CD4-positive, alpha-beta memory T cell (primary cell): ENCODE data around the gene EPHB6. TPM values are rescaled to one million over a fixed set of nuclear protein-coding genes. Genes with fewer than 3 reads are reported as not detected.

Source experiments
- CTCF ChIA-PET: fragments of 350-600 bp; sonication (Branson Sonifier 250); formaldehyde crosslinking; loops from one replicate; lab custom pipeline; 2021; ENCODE audit warnings: inconsistent platforms; ENCODE audit not compliant: partially characterized antibody; lab: Charles Lee
- POLR2A ChIA-PET: fragments of 350-600 bp; sonication (Branson Sonifier 250); formaldehyde crosslinking; loops from one replicate; lab custom pipeline; 2021; ENCODE audit not compliant: partially characterized antibody; lab: Charles Lee
- DNase-seq, 5 donors: peaks; one replicate each; pipeline versions ENCODE4 v3.0.0 to v3.0.0-alpha.2; 2020 to 2022; ENCODE audit warnings: mixed read lengths in 1 of 5
- H3K27ac ChIP-seq: one replicate; pipeline ENCODE4 v1.7.0; 2013; ENCODE audit warnings: low read depth, low read length
- H3K27me3 ChIP-seq: 2 replicates; pipeline ENCODE4 v1.7.0; 2013; ENCODE audit warnings: mild to moderate bottlenecking, low read length, moderate library complexity; ENCODE audit not compliant: insufficient read depth
- H3K36me3 ChIP-seq: 2 replicates; pipeline ENCODE4 v1.7.0; 2013; ENCODE audit warnings: mild to moderate bottlenecking, low read length, moderate library complexity; ENCODE audit not compliant: insufficient read depth
- H3K4me1 ChIP-seq: 2 replicates; pipeline ENCODE4 v1.7.0; 2013; ENCODE audit warnings: mild to moderate bottlenecking, low read length, moderate library complexity; ENCODE audit not compliant: insufficient read depth
- H3K4me3 ChIP-seq, 2 donors: one replicate each; pipeline ENCODE4 v1.7.0; 2013; ENCODE audit warnings: low read length in 2 of 2, mild to moderate bottlenecking in 1 of 2
- H3K9me3 ChIP-seq, 2 donors: one replicate each; pipeline ENCODE4 v1.7.0; 2013; ENCODE audit warnings: low read length in 2 of 2, control low read depth in 1 of 2; ENCODE audit not compliant: control insufficient read depth in 1 of 2
- H3K27ac Mint-ChIP-seq, 7 donors: one replicate each; pipeline ENCODE4 v1.8.0; 2020 to 2021; ENCODE audit warnings: mixed read lengths in 7 of 7, mild to moderate bottlenecking in 6 of 7, inconsistent platforms in 3 of 7, moderate library complexity in 3 of 7
- H3K27me3 Mint-ChIP-seq, 2 donors: one replicate each; pipeline ENCODE4 v1.8.0; 2020 to 2021; ENCODE audit warnings: mixed read lengths in 2 of 2
- H3K36me3 Mint-ChIP-seq, 2 donors: one replicate each; pipeline ENCODE4 v1.8.0; 2020 to 2021; ENCODE audit warnings: mixed read lengths in 2 of 2, inconsistent platforms in 1 of 2, mild to moderate bottlenecking in 1 of 2
- H3K4me1 Mint-ChIP-seq, 4 donors: one replicate each; pipeline ENCODE4 v1.8.0; 2020 to 2021; ENCODE audit warnings: mixed read lengths in 4 of 4, mild to moderate bottlenecking in 1 of 4
- H3K4me3 Mint-ChIP-seq, 8 donors: one replicate each; pipeline ENCODE4 v1.8.0; 2020 to 2021; ENCODE audit warnings: mixed read lengths in 8 of 8, mild to moderate bottlenecking in 7 of 8, moderate library complexity in 6 of 8, inconsistent platforms in 3 of 8
- H3K9me3 Mint-ChIP-seq, 8 donors: one replicate each; pipeline ENCODE4 v1.8.0; 2020 to 2021; ENCODE audit warnings: mixed read lengths in 8 of 8, mild to moderate bottlenecking in 5 of 8, inconsistent platforms in 3 of 8, moderate library complexity in 1 of 8
- intact Hi-C: fragments of 100-400 bp; cut with micrococcal nuclease; formaldehyde crosslinking; loops from one replicate; pipeline ENCODE4 v1.15.1; 2023
- polyA plus RNA-seq, 2 donors: library from polyadenylated mRNA; unstranded; fragments of 300-500 nt; fragmentation: Illumina TruSeq; gene quantifications; one replicate each; pipeline ENCODE4 v1.2.3, GENCODE V29; 2021
- total RNA-seq, 2 experiments: library from RNA; stranded (reverse); gene quantifications; one replicate each; pipeline ENCODE4 v1.2.3, GENCODE V29; 2021

The EPHB6 gene
- total and polyA plus RNA-seq, 4 experiments from 2014 or later = 14.2 to 65.0 (median 37.9) TPM

GRCh38 chr7:142813699-142814098 is 41.2 kb upstream of the EPHB6 start:
- Histone ChIP-seq H3K36me3 (no peaks in the 10 kb centered on the region), H3K9me3 (no peaks in the 10 kb centered on the region), H3K27ac (no peak overlapping the region), H3K4me1 (peaks cover 55% of the 10 kb centered on the region), H3K4me3 (no peak overlapping the region), H3K27me3 (no peaks in the 10 kb centered on the region)
- Mint-ChIP-seq H3K27ac (peak overlapping the region in 6 of 7 donors; percentile 74 to 100 (median 100)), H3K9me3 (no peaks in the 10 kb centered on the region), H3K4me3 (peak overlapping the region; percentile 21 to 84 (median 72)), H3K27me3 (peaks cover 0 to 3% of the 10 kb centered on the region in 2 donors), H3K4me1 (peaks cover 30 to 58% (median 51%) of the 10 kb centered on the region in 4 donors), H3K36me3 (peaks cover 0 to under 1% of the 10 kb centered on the region in 2 donors)
- CTCF ChIA-PET = interaction anchor here (0.7 to 16.1 kb wide), 22 partner anchors 8 to 515 kb away, joined by 3 to 623 read pairs (median 4); partner anchors contain the start of gene EPHB6
- DNase-seq = no peak
- intact Hi-C loops = loop anchor here (5.0 kb wide), 4 partner anchors 296 to 426 kb away; no protein-coding TSS in a partner anchor
- POLR2A ChIA-PET = interaction anchor here (0.6 to 31.0 kb wide), 15 partner anchors 8 to 508 kb away, joined by 3 to 6843 read pairs (median 5); partner anchors contain the start of gene EPHB6

GRCh38 chr7:142814451-142814850 is 40.4 kb upstream of the EPHB6 start:
- peak overlapping the region in 6 of 7 donors; percentile 17 to 100 (median 74) for H3K27ac Mint-ChIP-seq
- Histone ChIP-seq H3K36me3 (no peaks in the 10 kb centered on the region), H3K27ac (no peak overlapping the region), H3K9me3 (no peaks in the 10 kb centered on the region), H3K27me3 (no peaks in the 10 kb centered on the region), H3K4me1 (peaks cover 50% of the 10 kb centered on the region), H3K4me3 (no peak overlapping the region)
- no peaks in the 10 kb centered on the region for H3K9me3 Mint-ChIP-seq
- intact Hi-C loops = loop anchor here (5.0 kb wide), 4 partner anchors 297 to 427 kb away; no protein-coding TSS in a partner anchor
- POLR2A ChIA-PET = interaction anchor here (1.4 to 31.0 kb wide), 4 partner anchors 18 to 470 kb away, joined by 3 to 6843 read pairs (median 45); no protein-coding TSS in a partner anchor
- peak overlapping the region in 6 of 8 donors; percentile 7 to 84 (median 39) for H3K4me3 Mint-ChIP-seq
- H3K36me3 Mint-ChIP-seq = no peaks in the 10 kb centered on the region
- no peak for DNase-seq
- peaks cover 0 to 5% of the 10 kb centered on the region in 2 donors for H3K27me3 Mint-ChIP-seq
- H3K4me1 Mint-ChIP-seq = peaks cover 27 to 56% (median 45%) of the 10 kb centered on the region in 4 donors
- CTCF ChIA-PET = interaction anchor here (0.6 to 16.1 kb wide), 11 partner anchors 23 to 500 kb away, joined by 3 to 623 read pairs (median 4); no protein-coding TSS in a partner anchor

- H3K4me3 Mint-ChIP-seq = peak overlapping the region in 6 of 8 donors; percentile 13 to 60 (median 20)
- intact Hi-C loops = no loop called here
- Histone ChIP-seq H3K27me3 (no peaks in the 10 kb centered on the region), H3K36me3 (no peaks in the 10 kb centered on the region), H3K4me1 (peaks cover 43% of the 10 kb centered on the region), H3K9me3 (no peaks in the 10 kb centered on the region), H3K27ac (no peak overlapping the region), H3K4me3 (no peak overlapping the region)
- H3K36me3 Mint-ChIP-seq = no peaks in the 10 kb centered on the region
- CTCF ChIA-PET = interaction anchor here (0.6 to 16.1 kb wide), 9 partner anchors 24 to 511 kb away, joined by 3 to 623 read pairs (median 3); no protein-coding TSS in a partner anchor
- peaks cover 0 to 10% of the 10 kb centered on the region in 2 donors for H3K27me3 Mint-ChIP-seq
- peak overlapping the region in 4 of 7 donors; percentile 14 to 81 (median 44) for H3K27ac Mint-ChIP-seq
- H3K4me1 Mint-ChIP-seq = peaks cover 21 to 50% (median 40%) of the 10 kb centered on the region in 4 donors
- POLR2A ChIA-PET = interaction anchor here (1.0 to 31.0 kb wide), 4 partner anchors 19 to 280 kb away, joined by 3 to 6843 read pairs (median 45); no protein-coding TSS in a partner anchor
- DNase-seq = no peak
- H3K9me3 Mint-ChIP-seq = no peaks in the 10 kb centered on the region
Observed at GRCh38 chr7:142815134-142815533, 39.7 kb upstream of the EPHB6 start.

GRCh38 chr7:142817506-142817905 is 37.4 kb upstream of the EPHB6 start:
- Mint-ChIP-seq H3K4me1 (peaks cover 7 to 30% (median 18%) of the 10 kb centered on the region in 4 donors), H3K9me3 (peaks cover 0 to 5% (median 3%) of the 10 kb centered on the region in 8 donors), H3K4me3 (peak overlapping the region in 1 of 8 donors; percentile 52), H3K27ac (peak overlapping the region in 4 of 7 donors; percentile 15 to 72 (median 54)), H3K36me3 (peaks cover 0 to 4% of the 10 kb centered on the region in 2 donors), H3K27me3 (peaks cover 5 to 16% of the 10 kb centered on the region in 2 donors)
- CTCF ChIA-PET = interaction anchor here (0.7 to 16.1 kb wide), 9 partner anchors 10 to 397 kb away, joined by 3 to 623 read pairs (median 4); no protein-coding TSS in a partner anchor
- H3K4me1 ChIP-seq = peaks cover 19% of the 10 kb centered on the region
- POLR2A ChIA-PET = interaction anchor here (1.1 to 31.0 kb wide), 3 partner anchors 21 to 497 kb away, joined by 3 to 6843 read pairs (median 7); no protein-coding TSS in a partner anchor
- intact Hi-C loops = no loop called here
- no peaks in the 10 kb centered on the region for H3K27me3 ChIP-seq
- H3K36me3 ChIP-seq = no peaks in the 10 kb centered on the region
- H3K4me3 ChIP-seq = no peak overlapping the region
- no peaks in the 10 kb centered on the region for H3K9me3 ChIP-seq
- DNase-seq = no peak
- no peak overlapping the region for H3K27ac ChIP-seq

- H3K36me3 Mint-ChIP-seq = peaks cover 0 to 4% of the 10 kb centered on the region in 2 donors
- H3K27ac ChIP-seq = no peak overlapping the region
- ChIA-PET POLR2A (interaction anchor here (2.2 to 31.0 kb wide), 2 partner anchors 23 to 183 kb away, joined by 7 to 6843 read pairs; no protein-coding TSS in a partner anchor), CTCF (interaction anchor here (1.1 to 3.0 kb wide), 6 partner anchors 8 to 598 kb away, joined by 3 to 13 read pairs (median 6); no protein-coding TSS in a partner anchor)
- no peaks in the 10 kb centered on the region for H3K27me3 ChIP-seq
- H3K27ac Mint-ChIP-seq = no peak overlapping the region
- H3K9me3 Mint-ChIP-seq = peaks cover 0 to 11% (median 4%) of the 10 kb centered on the region in 8 donors
- H3K36me3 ChIP-seq = no peaks in the 10 kb centered on the region
- H3K27me3 Mint-ChIP-seq = peaks cover 8 to 16% of the 10 kb centered on the region in 2 donors
- intact Hi-C loops = no loop called here
- H3K9me3 ChIP-seq = no peaks in the 10 kb centered on the region
- H3K4me3 Mint-ChIP-seq = peak overlapping the region in 1 of 8 donors; percentile 7
- no peak for DNase-seq
- H3K4me3 ChIP-seq = no peak overlapping the region
- no peaks in the 10 kb centered on the region for H3K4me1 ChIP-seq
- peaks cover 2 to 11% (median 5%) of the 10 kb centered on the region in 4 donors for H3K4me1 Mint-ChIP-seq
Observed at GRCh38 chr7:142819530-142819929, 35.3 kb upstream of the EPHB6 start.

- Histone ChIP-seq H3K27me3 (no peaks in the 10 kb centered on the region), H3K4me3 (no peak overlapping the region), H3K4me1 (no peaks in the 10 kb centered on the region), H3K9me3 (no peaks in the 10 kb centered on the region), H3K27ac (no peak overlapping the region), H3K36me3 (no peaks in the 10 kb centered on the region)
- H3K9me3 Mint-ChIP-seq = peaks cover 0 to 19% (median 7%) of the 10 kb centered on the region in 8 donors
- peaks cover 2 to 11% (median 4%) of the 10 kb centered on the region in 4 donors for H3K4me1 Mint-ChIP-seq
- H3K27me3 Mint-ChIP-seq = peaks cover 8 to 16% of the 10 kb centered on the region in 2 donors
- DNase-seq = no peak
- H3K4me3 Mint-ChIP-seq = no peak overlapping the region
- CTCF ChIA-PET = no interaction called here
- intact Hi-C loops = no loop called here
- peaks cover 1 to 7% of the 10 kb centered on the region in 2 donors for H3K36me3 Mint-ChIP-seq
- no peak overlapping the region for H3K27ac Mint-ChIP-seq
- POLR2A ChIA-PET = interaction anchor here (31.0 kb wide), 1 partner anchor 26 kb away, joined by 6843 read pairs; no protein-coding TSS in a partner anchor
Observed at GRCh38 chr7:142822714-142823113, 32.2 kb upstream of the EPHB6 start.
